H4 (cell line): ENCODE measurements around the gene CLIP2. TPM values are rescaled to one million over a fixed set of nuclear protein-coding genes. Genes with fewer than 3 reads are reported as not detected.
"Not testable (repeated sequence)": the region's sequence is repeated elsewhere in the genome, so short reads cannot be mapped to it uniquely, and the experiment has no call there.

ENCODE experiments used
- DNase-seq: peaks from one replicate; pipeline ENCODE4 v3.0.0-alpha.2; 2015; ENCODE audit warnings: low spot score
- total RNA-seq: library from RNA; depleted of rRNA; stranded (reverse); fragments of >200 nt; shearing (Covaris generic); gene quantifications from 2 replicates; pipeline ENCODE4 v1.2.3, GENCODE V29; 2014

CLIP2 gene
- total RNA-seq, 1 experiment from 2014 or later: 10.6 TPM

GRCh38 chr7:74297516-74298233 is 8.5 kb downstream of the CLIP2 start:
- no peak for DNase-seq

GRCh38 chr7:74299401-74299800 is 10.2 kb downstream of the CLIP2 start:
- no peak for DNase-seq

GRCh38 chr7:74300926-74301325 is 11.7 kb downstream of the CLIP2 start:
- DNase-seq: no peak

- DNase-seq: no peak
Measured at GRCh38 chr7:74302745-74303221, 13.6 kb downstream of the CLIP2 start.

GRCh38 chr7:74304550-74304949 is 15.3 kb downstream of the CLIP2 start:
- no peak for DNase-seq

GRCh38 chr7:74306004-74306729 is 17.0 kb downstream of the CLIP2 start:
- no peak for DNase-seq

- peak; percentile 77 for DNase-seq
Measured at GRCh38 chr7:74306730-74307469, 17.7 kb downstream of the CLIP2 start.

GRCh38 chr7:74307738-74308505 is 18.7 kb downstream of the CLIP2 start:
- DNase-seq: no peak

- no peak for DNase-seq
Measured at GRCh38 chr7:74309181-74309580, 20.0 kb downstream of the CLIP2 start.

GRCh38 chr7:74311305-74311744 is 22.1 kb downstream of the CLIP2 start:
- DNase-seq: no peak

GRCh38 chr7:74312418-74313028 is 23.3 kb downstream of the CLIP2 start:
- no peak for DNase-seq

GRCh38 chr7:74315891-74316290 is 26.7 kb downstream of the CLIP2 start:
- not testable (repeated sequence) for DNase-seq

GRCh38 chr7:74317146-74317782 is 28.1 kb downstream of the CLIP2 start:
- no peak for DNase-seq

GRCh38 chr7:74318043-74318442 is 28.8 kb downstream of the CLIP2 start:
- DNase-seq: no peak

- no peak for DNase-seq
Measured at GRCh38 chr7:74320645-74321221, 31.5 kb downstream of the CLIP2 start.

- not testable (repeated sequence) for DNase-seq
Measured at GRCh38 chr7:74322892-74323291, 33.7 kb downstream of the CLIP2 start.

GRCh38 chr7:74324531-74325209 is 35.5 kb downstream of the CLIP2 start:
- no peak for DNase-seq

- DNase-seq: no peak
Measured at GRCh38 chr7:74325210-74325565, 36.0 kb downstream of the CLIP2 start.

- DNase-seq: no peak
Measured at GRCh38 chr7:74329225-74329624, 40.0 kb downstream of the CLIP2 start.
